Kidney capillary endothelial cell (primary cell): ENCODE measurements around the gene GJA4.
"Not testable (repeated sequence)": the region's sequence is repeated elsewhere in the genome, so short reads cannot be mapped to it uniquely, and the experiment has no call there.

Source experiments
- DNase-seq: peaks from one replicate; pipeline ENCODE4 v3.0.0-alpha.2; 2018; ENCODE audit warnings: low spot score

GJA4 gene

DNA sequence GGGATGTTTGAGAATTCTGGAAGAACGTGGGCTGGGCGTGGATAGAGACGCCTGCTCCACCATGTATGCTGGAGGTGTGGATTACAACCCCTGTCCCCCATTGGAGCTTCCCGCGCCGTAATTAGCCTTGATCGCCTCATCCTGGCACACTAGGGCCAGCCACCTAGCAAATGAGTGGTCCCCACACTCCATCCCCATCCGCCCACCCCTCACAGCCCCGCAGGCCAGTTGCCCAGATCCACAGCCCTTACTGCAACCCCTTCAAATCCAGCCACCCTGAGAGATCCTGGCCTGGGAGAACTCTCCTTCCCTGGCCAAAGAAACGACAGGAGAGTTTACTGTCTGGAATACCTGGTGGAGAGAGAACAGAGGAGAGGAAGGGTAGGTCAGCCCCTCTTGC, 375 bp upstream of the GJA4 start:
- no peak for DNase-seq

DNA sequence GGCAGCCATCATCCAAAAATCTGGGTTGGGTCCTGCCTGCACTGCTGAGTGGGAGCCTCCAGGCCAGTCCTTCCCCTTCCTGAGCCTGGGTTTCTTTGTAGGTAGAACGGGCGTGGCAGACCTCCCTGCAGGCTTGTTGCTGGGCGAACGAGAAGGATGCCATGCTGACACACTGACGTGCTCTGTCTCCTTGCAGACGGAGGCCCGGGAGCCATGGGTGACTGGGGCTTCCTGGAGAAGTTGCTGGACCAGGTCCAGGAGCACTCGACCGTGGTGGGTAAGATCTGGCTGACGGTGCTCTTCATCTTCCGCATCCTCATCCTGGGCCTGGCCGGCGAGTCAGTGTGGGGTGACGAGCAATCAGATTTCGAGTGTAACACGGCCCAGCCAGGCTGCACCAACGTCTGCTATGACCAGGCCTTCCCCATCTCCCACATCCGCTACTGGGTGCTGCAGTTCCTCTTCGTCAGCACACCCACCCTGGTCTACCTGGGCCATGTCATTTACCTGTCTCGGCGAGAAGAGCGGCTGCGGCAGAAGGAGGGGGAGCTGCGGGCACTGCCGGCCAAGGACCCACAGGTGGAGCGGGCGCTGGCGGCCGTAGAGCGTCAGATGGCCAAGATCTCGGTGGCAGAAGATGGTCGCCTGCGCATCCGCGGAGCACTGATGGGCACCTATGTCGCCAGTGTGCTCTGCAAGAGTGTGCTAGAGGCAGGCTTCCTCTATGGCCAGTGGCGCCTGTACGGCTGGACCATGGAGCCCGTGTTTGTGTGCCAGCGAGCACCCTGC, 1.4 kb downstream of the GJA4 start:
- DNase-seq = no peak

DNA sequence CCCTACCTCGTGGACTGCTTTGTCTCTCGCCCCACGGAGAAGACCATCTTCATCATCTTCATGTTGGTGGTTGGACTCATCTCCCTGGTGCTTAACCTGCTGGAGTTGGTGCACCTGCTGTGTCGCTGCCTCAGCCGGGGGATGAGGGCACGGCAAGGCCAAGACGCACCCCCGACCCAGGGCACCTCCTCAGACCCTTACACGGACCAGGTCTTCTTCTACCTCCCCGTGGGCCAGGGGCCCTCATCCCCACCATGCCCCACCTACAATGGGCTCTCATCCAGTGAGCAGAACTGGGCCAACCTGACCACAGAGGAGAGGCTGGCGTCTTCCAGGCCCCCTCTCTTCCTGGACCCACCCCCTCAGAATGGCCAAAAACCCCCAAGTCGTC, 2.0 kb downstream of the GJA4 start:
- DNase-seq = no peak

DNA sequence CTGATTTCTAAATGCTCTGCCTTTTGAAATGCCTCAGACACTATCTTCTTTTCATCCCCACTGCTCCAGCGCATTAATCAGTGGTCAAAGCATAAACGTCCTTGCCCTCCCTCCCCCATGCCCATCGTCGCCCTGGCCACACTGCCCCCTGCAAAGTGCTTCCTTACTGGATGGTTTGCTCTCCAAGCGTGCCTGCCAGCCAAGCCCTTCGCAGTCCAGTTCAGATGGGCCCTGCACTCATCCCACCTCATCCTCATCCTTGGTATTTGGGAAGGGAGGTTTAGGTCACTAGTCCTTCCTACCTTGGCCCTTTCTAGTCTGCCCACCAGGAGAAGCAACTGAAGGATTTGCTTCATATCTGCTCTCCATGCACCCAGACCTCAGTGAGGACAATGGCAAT, 3.1 kb downstream of the GJA4 start:
- DNase-seq = no peak

DNA sequence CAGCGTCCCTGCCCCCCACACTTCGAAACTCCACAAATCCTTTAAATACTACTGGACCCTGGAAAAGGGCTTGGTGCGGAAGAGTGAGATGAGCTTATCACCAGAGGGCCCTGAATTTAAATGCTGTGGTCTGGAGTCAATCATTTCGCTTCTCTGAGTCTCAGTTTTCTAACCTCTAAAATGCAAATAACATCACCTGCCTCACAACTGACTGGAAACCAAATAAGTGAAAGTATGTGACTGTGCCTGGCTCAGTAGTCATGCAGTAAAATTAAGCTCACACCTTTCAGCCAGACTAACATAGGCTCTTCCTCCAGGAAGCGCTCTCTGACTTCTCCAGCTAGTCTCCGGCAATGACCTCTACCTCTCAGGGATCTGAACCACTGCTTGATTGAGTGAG, 4.2 kb downstream of the GJA4 start:
- DNase-seq = no peak

DNA sequence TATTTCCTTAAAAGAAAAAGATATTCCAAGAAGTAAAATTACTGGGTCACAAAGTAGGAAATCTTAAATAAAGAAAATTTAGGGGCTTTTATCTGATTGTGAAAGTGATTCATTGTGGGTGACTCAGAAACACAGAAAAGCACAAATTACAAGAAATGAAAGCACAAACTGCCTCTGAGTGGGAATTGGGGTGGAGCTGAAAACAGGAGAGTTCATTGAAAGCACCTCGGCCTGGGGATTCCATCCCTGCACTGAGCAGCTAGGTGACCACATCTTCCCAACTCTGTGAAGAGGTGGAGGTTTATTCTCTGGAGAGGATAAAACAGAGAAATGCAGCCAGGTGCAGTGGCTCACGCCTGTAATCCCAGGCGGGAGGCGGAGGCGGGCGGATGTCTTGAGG, 7.4 kb downstream of the GJA4 start:
- no peak for DNase-seq

DNA sequence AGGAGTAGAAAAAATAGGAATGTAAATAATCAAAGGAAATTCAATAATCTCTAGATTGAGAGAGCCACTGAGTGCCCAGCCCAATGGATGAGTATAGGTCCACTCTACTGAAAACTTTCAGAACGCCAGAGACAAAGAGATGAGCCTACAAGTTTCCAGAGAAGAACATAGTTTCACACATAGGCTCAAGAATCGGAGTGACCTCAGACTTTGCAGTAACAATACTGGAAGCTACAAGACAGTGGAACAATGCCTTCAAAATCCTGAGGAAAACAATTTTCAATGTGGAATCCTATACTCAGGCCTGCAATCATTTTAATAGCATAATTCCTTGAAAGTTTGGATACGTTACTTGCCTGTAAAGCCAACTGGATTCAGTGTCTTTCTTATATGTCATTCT, 11.0 kb downstream of the GJA4 start:
- DNase-seq = no peak

DNA sequence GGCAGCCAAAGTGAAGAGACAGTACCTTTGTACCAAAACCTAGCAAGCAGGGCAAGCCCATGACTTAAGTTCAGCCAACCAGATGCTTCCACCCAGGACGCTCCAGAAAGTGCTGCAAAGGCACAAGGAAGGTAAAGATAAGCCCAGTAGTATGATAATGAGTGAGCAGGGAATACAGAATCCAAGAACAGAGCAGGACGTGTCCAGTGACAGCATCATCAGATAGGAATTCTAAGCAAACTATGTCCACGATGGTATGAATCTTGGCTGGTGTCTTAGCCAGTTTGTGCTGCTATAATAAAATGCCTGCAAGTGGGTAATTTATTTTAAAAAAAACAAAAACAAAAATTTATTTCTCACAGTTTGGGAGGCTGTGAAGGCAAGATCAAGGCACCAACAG, 13.6 kb downstream of the GJA4 start:
- no peak for DNase-seq

DNA sequence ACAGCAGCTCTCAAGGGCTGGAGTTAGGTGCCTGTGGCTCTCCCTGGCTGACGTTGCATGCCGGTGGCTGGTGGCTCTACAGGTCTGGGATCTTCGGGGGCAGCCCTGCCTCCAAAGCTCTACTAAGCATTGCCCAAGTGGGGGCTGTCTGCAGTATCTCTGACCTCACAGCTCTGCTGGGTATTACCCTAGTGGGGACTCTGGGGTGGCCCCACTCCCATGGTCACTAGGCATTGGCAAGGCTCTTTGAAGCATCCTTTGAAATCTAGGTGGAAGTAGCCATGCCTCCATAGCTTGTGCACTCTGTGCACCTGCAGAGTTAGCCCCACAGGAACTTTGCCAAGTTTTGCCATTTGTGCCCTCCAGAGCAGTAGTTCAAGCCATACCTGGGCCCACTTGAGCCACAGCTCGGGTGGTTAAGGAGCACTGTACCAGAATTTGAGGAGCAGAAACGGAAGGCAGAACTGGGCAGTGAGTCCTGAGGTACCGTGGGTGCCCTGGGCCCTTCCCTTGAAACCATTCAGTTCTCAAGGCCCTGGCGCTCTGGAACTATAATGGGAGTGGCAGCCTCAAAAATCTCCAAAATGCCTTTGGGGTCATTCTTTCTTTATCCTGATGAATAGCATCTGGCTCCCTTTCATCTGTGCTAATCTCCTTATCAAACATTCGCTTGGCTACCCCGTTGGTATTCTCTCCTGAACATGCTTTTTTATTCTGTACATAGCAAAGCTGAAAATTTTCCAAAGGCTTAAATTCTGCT, 15.4 kb downstream of the GJA4 start:
- DNase-seq = no peak

DNA sequence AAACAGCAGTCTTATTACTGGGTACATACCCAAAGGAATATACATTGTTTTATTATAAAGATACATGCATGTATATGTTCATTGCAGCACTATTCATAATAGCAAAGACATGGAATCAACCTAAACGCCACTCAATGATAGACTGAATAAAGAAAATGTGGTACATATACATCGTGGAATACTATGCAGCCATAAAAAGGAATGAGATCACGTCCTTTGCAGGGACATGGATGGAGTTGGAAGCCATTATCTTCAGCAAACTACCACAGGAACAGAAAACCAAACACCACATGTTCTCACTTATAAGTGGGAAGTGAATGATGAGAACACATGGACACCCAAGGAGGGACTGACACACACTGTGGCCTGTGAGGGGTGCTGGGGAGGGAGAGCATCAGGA, 18.0 kb downstream of the GJA4 start:
- not testable (repeated sequence) for DNase-seq

DNA sequence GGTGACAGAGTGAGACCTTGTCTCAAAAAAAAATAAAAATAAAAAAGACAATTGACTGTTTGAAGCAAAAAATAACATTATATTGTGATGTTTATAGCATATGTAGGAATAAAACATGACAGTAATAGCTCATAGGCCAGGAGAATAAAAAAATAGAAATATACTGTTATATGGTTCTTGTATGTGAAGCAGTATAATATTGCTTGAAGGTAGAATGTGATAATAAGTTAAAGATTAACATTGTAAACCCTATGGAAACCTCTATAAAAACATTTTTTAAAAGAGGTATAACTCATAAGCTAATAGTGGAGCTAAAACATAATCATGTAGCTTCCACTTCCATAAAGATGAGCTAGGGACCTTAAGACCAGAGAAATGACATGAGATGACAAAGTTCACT, 23.5 kb downstream of the GJA4 start:
- DNase-seq = no peak

DNA sequence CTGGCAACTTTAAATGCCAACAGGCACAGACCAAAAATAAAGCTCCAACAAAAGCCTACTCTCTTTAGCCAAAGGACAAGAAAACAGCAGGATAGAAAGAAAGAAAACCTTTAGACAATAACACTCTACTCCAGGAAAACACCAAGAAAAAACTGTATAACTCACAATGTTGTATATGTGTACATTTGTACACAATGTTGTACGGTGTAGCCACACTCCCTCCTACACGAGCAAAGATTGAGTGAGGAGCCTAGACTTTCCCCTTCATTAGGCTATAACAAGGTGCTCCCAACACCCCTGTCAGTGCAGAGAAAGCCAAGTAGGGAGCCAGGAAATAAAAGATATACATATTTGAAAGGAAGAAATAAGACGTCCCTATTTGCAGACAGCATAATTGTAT, 24.0 kb downstream of the GJA4 start:
- no peak for DNase-seq

DNA sequence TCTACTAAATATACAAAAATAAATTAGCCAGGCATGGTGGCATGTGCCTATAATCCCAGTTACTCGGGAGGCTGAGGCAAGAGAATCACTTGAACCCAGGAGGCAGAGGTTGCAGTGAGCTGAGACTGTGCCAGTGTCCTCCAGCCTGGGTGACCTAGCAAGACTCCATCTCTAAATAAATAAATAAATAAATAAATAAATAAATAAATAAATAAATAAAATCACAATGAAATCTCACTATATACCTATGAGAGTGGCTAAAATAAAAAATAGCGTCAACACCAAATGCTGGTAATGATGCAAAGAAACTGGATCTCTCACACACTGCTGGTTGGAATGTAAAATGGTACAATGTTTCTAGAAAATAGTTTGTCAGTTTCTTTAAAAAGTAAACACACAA, 26.1 kb downstream of the GJA4 start:
- not testable (repeated sequence) for DNase-seq

DNA sequence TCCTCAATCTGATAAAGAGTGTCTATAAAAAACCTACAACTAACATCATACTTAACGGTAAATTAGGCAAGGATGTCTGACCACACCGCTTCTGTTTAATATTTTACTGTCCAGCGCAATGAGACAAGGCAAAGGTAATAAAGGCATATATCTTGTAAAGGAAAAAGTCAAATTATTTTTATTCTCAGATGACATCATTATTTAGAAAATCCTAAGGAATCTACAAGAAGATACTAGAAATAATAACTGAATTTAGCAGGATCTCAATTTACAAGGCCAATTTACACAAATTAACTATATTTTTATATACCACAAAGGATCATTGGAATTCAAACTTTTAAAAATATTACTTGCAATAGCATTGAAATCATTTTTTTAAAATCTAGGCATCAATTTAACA, 29.4 kb downstream of the GJA4 start:
- DNase-seq = no peak

DNA sequence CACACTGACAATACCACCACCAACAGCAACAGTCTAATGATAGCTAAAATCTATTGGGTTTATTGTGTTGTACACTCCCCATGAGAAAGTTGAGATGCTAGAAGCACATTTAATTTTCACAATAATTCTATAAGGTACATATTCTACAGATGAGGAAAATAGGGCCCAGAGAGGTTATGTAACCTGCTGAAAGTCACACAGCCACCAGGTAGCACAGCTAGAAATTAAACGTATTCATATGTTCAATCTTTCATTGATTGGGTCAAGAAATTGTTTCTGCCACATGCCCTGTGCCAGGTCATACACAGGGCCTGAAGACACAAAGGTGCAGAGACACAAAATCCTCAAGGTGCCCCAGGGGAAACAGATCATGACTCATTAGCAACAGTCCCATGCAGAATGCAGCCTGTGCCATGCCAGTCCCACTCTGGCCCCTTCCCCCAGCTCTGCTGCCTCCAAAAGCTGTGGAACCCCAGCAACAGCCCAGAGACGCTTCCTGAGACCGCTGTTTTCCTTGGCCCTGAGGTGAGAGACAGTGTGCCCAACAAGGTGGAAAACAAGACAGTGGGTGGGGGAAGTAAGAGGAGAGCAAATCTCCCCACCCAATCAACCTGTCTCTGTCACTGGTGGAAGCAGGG, 32.1 kb downstream of the GJA4 start:
- no peak for DNase-seq

DNA sequence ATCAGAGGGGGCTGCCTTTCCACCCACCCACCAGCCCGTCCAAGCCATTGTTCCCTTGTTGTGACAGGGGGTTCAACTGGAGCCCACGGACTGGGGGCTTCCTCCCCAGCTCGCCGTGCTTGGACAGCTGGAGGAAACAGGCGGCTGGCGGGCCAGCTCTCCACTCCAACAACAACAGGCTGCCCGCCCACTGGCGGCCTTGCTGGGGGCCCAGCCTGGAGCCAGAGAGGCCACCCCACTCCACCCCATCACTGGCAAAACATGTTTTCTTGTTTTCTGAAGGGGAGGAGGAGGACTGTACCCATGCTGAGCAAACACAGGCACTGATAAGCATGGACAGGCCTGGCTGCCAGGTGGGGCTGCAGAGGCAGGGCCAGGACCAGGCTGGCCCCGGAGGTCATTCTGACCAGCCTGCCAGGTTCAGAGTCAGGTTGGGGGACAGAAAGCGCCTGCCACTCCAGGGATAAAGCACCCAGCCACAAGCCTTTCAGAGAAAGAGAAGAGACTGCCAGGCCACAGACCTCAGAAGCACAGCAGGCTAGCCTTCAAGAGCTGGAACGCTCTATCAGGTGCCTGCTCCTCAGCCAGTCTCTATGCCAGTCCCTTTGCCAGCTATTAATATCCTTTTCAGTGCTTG, 32.8 kb downstream of the GJA4 start:
- DNase-seq = no peak

DNA sequence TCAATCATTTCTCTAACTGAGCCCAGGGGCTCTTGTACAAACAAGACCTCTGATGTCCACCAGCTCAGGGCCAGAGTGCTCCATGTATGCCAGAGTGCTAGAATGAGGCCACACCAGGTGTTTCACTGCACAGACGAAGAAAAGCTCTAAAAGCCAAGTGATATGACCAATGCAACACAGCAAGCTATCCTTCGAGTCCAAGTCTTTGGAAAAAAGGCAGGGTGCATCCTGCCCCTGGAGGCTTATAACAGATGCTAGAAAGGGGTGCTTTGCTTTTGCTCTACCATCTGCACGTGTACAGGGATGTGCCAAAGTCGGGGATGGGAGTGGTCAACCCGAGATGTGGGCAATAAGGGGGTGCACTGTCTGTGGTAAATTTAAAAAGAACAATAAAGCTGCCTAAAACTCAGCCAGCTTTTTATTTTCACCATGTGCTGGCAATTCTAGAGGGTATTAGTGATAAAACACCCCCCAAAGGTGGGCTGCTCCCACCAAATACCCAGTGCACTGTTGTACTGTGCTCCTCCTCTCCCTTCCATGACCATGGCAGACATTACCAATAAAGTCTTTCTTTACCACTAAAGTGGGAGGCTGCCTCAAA, 34.6 kb downstream of the GJA4 start:
- no peak for DNase-seq

DNA sequence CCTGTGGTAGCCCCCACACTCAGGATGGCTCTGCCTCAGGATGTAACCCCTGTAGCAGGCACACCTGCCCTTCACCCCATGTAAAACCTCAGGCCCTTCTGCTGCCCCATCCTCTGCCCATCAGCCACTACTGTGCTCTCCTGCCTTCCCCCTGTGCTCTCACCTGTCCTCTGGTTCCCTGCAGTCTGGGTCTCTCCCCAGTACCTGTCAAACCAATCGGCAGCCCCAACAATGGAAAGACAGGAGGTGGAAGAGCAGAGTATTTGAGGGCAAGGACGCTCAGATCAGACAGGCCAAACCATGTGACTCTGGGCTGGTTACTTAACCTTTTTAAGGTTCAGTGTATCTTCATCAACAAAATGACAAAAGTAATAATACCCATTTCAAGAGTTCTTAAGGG, 35.8 kb downstream of the GJA4 start:
- no peak for DNase-seq

DNA sequence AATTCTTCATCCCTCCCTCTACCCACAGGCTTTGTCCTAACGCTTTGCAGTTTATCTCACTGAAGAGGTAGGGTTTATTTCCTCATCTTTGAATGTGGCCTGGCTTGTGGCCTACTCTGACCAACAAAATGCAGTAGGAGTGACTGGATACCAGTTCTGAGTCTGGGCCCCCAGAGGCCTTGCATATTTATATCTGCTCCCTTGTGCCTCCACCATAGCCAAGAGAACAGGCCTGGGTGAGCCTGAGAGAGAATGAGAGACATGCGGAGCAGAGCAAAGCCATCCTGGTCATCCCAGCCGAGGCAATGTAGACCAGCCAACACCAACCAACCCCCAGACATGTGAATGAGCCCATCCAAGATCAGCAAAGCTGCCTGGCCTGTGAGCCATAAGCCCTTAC, 36.5 kb downstream of the GJA4 start:
- DNase-seq = no peak

DNA sequence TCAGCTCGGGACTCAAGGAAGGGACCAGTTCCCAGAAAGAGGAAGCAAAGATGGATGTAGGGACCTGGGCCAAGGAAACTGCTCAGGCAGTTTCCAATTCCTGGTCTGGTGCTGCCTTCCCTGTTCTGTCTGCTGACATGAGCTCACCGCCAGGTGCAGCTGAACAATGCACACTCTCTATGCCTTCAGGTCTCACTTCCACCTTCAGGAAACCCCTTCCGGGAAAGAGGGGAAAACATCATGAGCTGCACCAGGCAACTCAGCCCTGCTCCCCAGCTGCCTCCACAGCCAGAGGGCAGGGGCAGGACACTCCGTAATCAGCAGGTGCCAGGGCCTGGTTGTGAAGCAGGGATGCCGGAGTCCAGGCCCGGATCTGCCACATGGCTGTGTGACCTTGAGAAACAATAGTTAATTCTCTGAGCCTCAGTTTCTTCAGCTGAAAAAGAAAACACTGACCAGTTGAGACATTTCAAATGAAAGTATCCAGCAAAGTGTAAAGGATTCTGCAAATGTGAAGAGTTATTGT, 39.0 kb downstream of the GJA4 start:
- DNase-seq = no peak

DNA sequence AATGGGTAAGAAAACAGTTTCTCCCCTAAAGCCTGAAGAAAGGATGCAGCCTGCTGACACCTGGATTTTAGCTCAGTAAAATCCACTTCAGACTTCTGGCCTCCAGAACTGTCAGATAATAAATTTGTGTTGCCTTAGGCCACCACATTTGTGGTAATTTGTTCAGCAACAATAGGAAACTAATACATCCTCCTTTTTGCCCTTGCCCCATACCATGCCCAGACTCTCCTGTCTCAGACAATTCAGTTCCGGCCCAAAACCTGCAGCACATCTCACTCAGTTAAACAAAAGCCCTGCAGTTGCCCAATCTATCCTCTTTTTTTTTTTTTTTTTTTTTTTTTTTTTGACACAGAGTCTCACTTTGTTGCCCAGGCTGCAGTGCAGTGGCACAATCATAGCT, 40.9 kb downstream of the GJA4 start:
- DNase-seq = no peak
